ENCODE data around the gene TEAD1.
"Not testable (repeated sequence)": the region's sequence is repeated elsewhere in the genome, so short reads cannot be mapped to it uniquely, and the experiment has no call there.

TEAD1 gene

GRCh38 chr11:12737024-12737423 lies 62.8 kb downstream of the TEAD1 start:
- no peak for DNase-seq (ENCODE audit: low spot score)

GRCh38 chr11:12741671-12742216 lies 67.5 kb downstream of the TEAD1 start:
- DNase-seq (ENCODE audit: low spot score): no peak

GRCh38 chr11:12743834-12744449 lies 69.7 kb downstream of the TEAD1 start:
- DNase-seq (ENCODE audit: low spot score): no peak

GRCh38 chr11:12744826-12745502 lies 70.7 kb downstream of the TEAD1 start:
- no peak for DNase-seq (ENCODE audit: low spot score)

- no peak for DNase-seq (ENCODE audit: low spot score)
These were observed 71.6 kb downstream of the TEAD1 start for GRCh38 chr11:12745787-12746186.

- DNase-seq (ENCODE audit: low spot score): no peak
These were observed 72.4 kb downstream of the TEAD1 start for GRCh38 chr11:12746593-12747097.

GRCh38 chr11:12748561-12748960 lies 74.3 kb downstream of the TEAD1 start:
- no peak for DNase-seq (ENCODE audit: low spot score)

- DNase-seq (ENCODE audit: low spot score): no peak
These were observed 75.2 kb downstream of the TEAD1 start for GRCh38 chr11:12749442-12749841.

GRCh38 chr11:12750181-12750580 lies 76.0 kb downstream of the TEAD1 start:
- no peak for DNase-seq (ENCODE audit: low spot score)

- no peak for DNase-seq (ENCODE audit: low spot score)
These were observed 78.8 kb downstream of the TEAD1 start for GRCh38 chr11:12752868-12753524.

GRCh38 chr11:12754021-12754420 lies 79.8 kb downstream of the TEAD1 start:
- DNase-seq (ENCODE audit: low spot score): no peak

GRCh38 chr11:12754582-12755234 lies 80.5 kb downstream of the TEAD1 start:
- no peak for DNase-seq (ENCODE audit: low spot score)

- DNase-seq (ENCODE audit: low spot score): no peak
These were observed 81.6 kb downstream of the TEAD1 start for GRCh38 chr11:12755510-12756453.

GRCh38 chr11:12756454-12756806 lies 82.2 kb downstream of the TEAD1 start:
- DNase-seq (ENCODE audit: low spot score): no peak

GRCh38 chr11:12756867-12757266 lies 82.6 kb downstream of the TEAD1 start:
- no peak for DNase-seq (ENCODE audit: low spot score)

- no peak for DNase-seq (ENCODE audit: low spot score)
These were observed 83.2 kb downstream of the TEAD1 start for GRCh38 chr11:12757416-12757815.

- not testable (repeated sequence) for DNase-seq (ENCODE audit: low spot score)
These were observed 83.9 kb downstream of the TEAD1 start for GRCh38 chr11:12758117-12758516.

- no peak for DNase-seq (ENCODE audit: low spot score)
These were observed 86.8 kb downstream of the TEAD1 start for GRCh38 chr11:12761029-12761428.

- DNase-seq (ENCODE audit: low spot score): no peak
These were observed 88.1 kb downstream of the TEAD1 start for GRCh38 chr11:12762278-12762677.

GRCh38 chr11:12762696-12763324 lies 88.6 kb downstream of the TEAD1 start:
- DNase-seq (ENCODE audit: low spot score): no peak

Measured in NAMALWA (cell line).